ENCODE measurements around the gene CEP131. TPM values are rescaled to one million over a fixed set of nuclear protein-coding genes. Genes with fewer than 3 reads are reported as not detected.
"Not testable (repeated sequence)": the region's sequence is repeated elsewhere in the genome, so short reads cannot be mapped to it uniquely, and the experiment has no call there.

CEP131 gene
- total RNA-seq, 1 experiment from 2014 or later: 33.8 TPM

- DNase-seq (ENCODE audit: low read depth): no peak
These were observed 56.7 kb downstream of the CEP131 start, which contains the start of gene AATK for GRCh38 chr17:81166033-81166492. TSS of gene AATK (minus strand) at chr17:81166221. CDS start at chr17:81165992, 229 bp downstream.

GRCh38 chr17:81165246-81166032 is 57.3 kb downstream of the CEP131 start, which contains the start of gene PVALEF:
TSS of gene PVALEF (plus strand) at chr17:81165507. CDS start at chr17:81181227, 15,720 bp downstream.
- DNase-seq (ENCODE audit: low read depth): no peak

GRCh38 chr17:81164371-81165245 is 58.2 kb downstream of the CEP131 start:
- no peak for DNase-seq (ENCODE audit: low read depth)

GRCh38 chr17:81163703-81164370 is 58.9 kb downstream of the CEP131 start:
- DNase-seq (ENCODE audit: low read depth): no peak

- DNase-seq (ENCODE audit: low read depth): no peak
These were observed 59.6 kb downstream of the CEP131 start for GRCh38 chr17:81163051-81163695.

- DNase-seq (ENCODE audit: low read depth): no peak
These were observed 60.3 kb downstream of the CEP131 start for GRCh38 chr17:81162491-81162890.

- DNase-seq (ENCODE audit: low read depth): no peak
These were observed 60.8 kb downstream of the CEP131 start for GRCh38 chr17:81161972-81162371.

- DNase-seq (ENCODE audit: low read depth): no peak
These were observed 61.2 kb downstream of the CEP131 start for GRCh38 chr17:81161536-81161935.

- DNase-seq (ENCODE audit: low read depth): no peak
These were observed 61.9 kb downstream of the CEP131 start for GRCh38 chr17:81160747-81161453.

- peak; percentile 30 for DNase-seq (ENCODE audit: low read depth)
These were observed 62.5 kb downstream of the CEP131 start for GRCh38 chr17:81160306-81160705.

- no peak for DNase-seq (ENCODE audit: low read depth)
These were observed 63.0 kb downstream of the CEP131 start for GRCh38 chr17:81159611-81160265.

- no peak for DNase-seq (ENCODE audit: low read depth)
These were observed 63.8 kb downstream of the CEP131 start for GRCh38 chr17:81158688-81159590.

GRCh38 chr17:81157848-81158687 is 64.7 kb downstream of the CEP131 start:
- DNase-seq (ENCODE audit: low read depth): no peak

- DNase-seq (ENCODE audit: low read depth): no peak
These were observed 65.6 kb downstream of the CEP131 start for GRCh38 chr17:81156866-81157805.

- DNase-seq (ENCODE audit: low read depth): no peak
These were observed 67.8 kb downstream of the CEP131 start for GRCh38 chr17:81154961-81155360.

GRCh38 chr17:81154016-81154415 is 68.7 kb downstream of the CEP131 start:
- DNase-seq (ENCODE audit: low read depth): not testable (repeated sequence)

GRCh38 chr17:81153340-81153803 is 69.4 kb downstream of the CEP131 start:
- DNase-seq (ENCODE audit: low read depth): peak; percentile 82
